Measurements from ENCODE around the gene SVOPL. TPM values are rescaled to one million over a fixed set of nuclear protein-coding genes. Genes with fewer than 3 reads are reported as not detected.

SVOPL gene
- polyA plus RNA-seq, 1 of the 3 experiments (the other 2 are of a cell fraction): not detected

DNA sequence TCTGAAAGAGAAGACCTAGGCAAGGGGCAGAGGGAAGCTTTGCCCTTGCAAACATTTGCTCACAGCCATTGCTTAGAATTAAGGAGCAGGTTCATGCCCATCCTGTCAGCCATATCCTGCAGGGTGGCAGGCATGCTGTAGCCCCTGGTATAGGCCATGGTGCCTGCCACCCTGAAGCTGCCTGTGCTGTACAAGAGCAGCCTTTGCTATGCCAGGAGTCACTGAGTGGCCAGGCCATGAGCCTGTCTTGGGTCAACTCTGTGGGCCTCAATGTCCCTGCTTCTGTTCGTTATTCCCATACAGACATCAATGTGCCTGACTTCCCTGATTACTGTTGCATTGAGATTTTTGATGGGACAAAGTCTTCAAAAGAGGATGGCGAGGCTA, 368 bp upstream of the SVOPL start:
- H3K9ac ChIP-seq: no peak overlapping the region
- CTCF ChIA-PET: no interaction called here
- TF ChIP-seq FOXM1 (IDR thresholded peaks at IDR 0.05; ENCODE audit: low read depth) (no peak), USF2 (IDR thresholded peaks at IDR 0.05; ENCODE audit: borderline replicate concordance, low read depth, low read length) (no peak), JUND (IDR thresholded peaks at IDR 0.05) (no peak), SIN3A (IDR thresholded peaks at IDR 0.05; ENCODE audit: borderline replicate concordance, low read depth, low read length) (no peak), ZBTB33 (IDR thresholded peaks at IDR 0.05; ENCODE audit: borderline replicate concordance, low read depth) (no peak), MXI1 (IDR thresholded peaks at IDR 0.05; ENCODE audit: low read depth, low read length) (no peak), SMC3 (IDR thresholded peaks at IDR 0.05; ENCODE audit: low read depth, low read length) (no peak), RAD21 (IDR thresholded peaks at IDR 0.05; ENCODE audit: low read length) (no peak), USF1 (IDR thresholded peaks at IDR 0.05; ENCODE audit: borderline replicate concordance, low read depth) (no peak), ELF1 (IDR thresholded peaks at IDR 0.05) (no peak), TCF12 (IDR thresholded peaks at IDR 0.05) (no peak), POLR2AphosphoS5 (IDR thresholded peaks at IDR 0.05; ENCODE audit: low read depth, low read length) (no peak), CHD2 (IDR thresholded peaks at IDR 0.05; ENCODE audit: low read length, partially characterized antibody) (no peak), FOSL2 (IDR thresholded peaks at IDR 0.05; ENCODE audit: borderline replicate concordance, low read depth) (no peak), MAX (IDR thresholded peaks at IDR 0.05; ENCODE audit: low read depth) (no peak), EP300 (IDR thresholded peaks at IDR 0.05; ENCODE audit: borderline replicate concordance in 1 of 2, low read depth in 1 of 2, low read length in 1 of 2) (no peak), YY1 (IDR thresholded peaks at IDR 0.05; ENCODE audit: low read depth) (no peak), EZH2phosphoT487 (IDR thresholded peaks at IDR 0.05; ENCODE audit: borderline replicate concordance, low read depth) (no peak)
- TF ChIP-seq, protein P1, sequence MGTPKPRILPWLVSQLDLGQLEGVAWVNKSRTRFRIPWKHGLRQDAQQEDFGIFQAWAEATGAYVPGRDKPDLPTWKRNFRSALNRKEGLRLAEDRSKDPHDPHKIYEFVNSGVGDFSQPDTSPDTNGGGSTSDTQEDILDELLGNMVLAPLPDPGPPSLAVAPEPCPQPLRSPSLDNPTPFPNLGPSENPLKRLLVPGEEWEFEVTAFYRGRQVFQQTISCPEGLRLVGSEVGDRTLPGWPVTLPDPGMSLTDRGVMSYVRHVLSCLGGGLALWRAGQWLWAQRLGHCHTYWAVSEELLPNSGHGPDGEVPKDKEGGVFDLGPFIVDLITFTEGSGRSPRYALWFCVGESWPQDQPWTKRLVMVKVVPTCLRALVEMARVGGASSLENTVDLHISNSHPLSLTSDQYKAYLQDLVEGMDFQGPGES (IDR thresholded peaks at IDR 0.05; ENCODE audit: low read depth, low read length): no peak
- no peaks in the 10 kb centered on the region for H3K9me3 ChIP-seq
- no peak overlapping the region for H3K4me2 ChIP-seq
- H3F3A ChIP-seq (replicated peaks; ENCODE audit: insufficient read depth): no peaks in the 10 kb centered on the region
- no peaks in the 10 kb centered on the region for H3K36me3 ChIP-seq (replicated peaks in 1 of 2; ENCODE audit: control insufficient read depth in 1 of 2, insufficient read depth in 2 of 2, low read length in 1 of 2)
- H2AFZ ChIP-seq (ENCODE audit: low read depth): no peak overlapping the region
- H3K27ac ChIP-seq (ENCODE audit: low read depth in 2 of 2, low read length in 1 of 2): no peak overlapping the region
- no peaks in the 10 kb centered on the region for H3K79me2 ChIP-seq (ENCODE audit: insufficient read depth)
- DNase-seq: no peak
- no peak overlapping the region for H3K4me3 ChIP-seq (ENCODE audit: low read depth in 2 of 2, low read length in 1 of 2)
- no peaks in the 10 kb centered on the region for H3K4me1 ChIP-seq (ENCODE audit: control insufficient read depth in 1 of 2, insufficient read depth in 2 of 2, low read depth in 1 of 2, low read length in 1 of 2)
- H3K9me2 ChIP-seq: no peaks in the 10 kb centered on the region
- POLR2A ChIA-PET: no interaction called here
- H3K27me3 ChIP-seq (ENCODE audit: insufficient read depth): no peaks in the 10 kb centered on the region
- H4K20me1 ChIP-seq (ENCODE audit: insufficient read depth): no peaks in the 10 kb centered on the region
- 13% methylated on average over 2 of the region's 2 CpGs for WGBS (ENCODE audit: low lambda C conversion rate)
